SK-N-SH treated with all-trans-retinoic acid at 6 μM for 48 hours (cell line): ENCODE results near the gene TRNP1.
A peak's percentile ranks its signal among the peaks of the same experiment; 100 is the strongest.

Source experiments
- ATAC-seq: fragments of 200-7000 bp; cut with Tn5 transposase; 3 replicates; pipeline ENCODE4 v1.9.1; 2020; ENCODE audit warnings: mild to moderate bottlenecking, moderate library complexity
- ARNTL ChIP-seq: fragments of 450-650 bp; formaldehyde crosslinking; IDR thresholded peaks from 2 replicates; pipeline ENCODE4 v1.5.0; 2020; ENCODE audit warnings: low read depth, mild to moderate bottlenecking, moderate library complexity, borderline replicate concordance
- BACH2 ChIP-seq: fragments of 250-450 bp; sonication (Bioruptor Pico); IDR thresholded peaks from 2 replicates; pipeline ENCODE4 v1.9.0; 2021; ENCODE audit warnings: mild to moderate bottlenecking, borderline replicate concordance
- CREB5 ChIP-seq: fragments of 250-450 bp; sonication (Bioruptor Pico); IDR thresholded peaks from 2 replicates; pipeline ENCODE4 v1.5.1; 2020; ENCODE audit warnings: low read depth, mild to moderate bottlenecking, moderate library complexity
- CSDC2 ChIP-seq: fragments of 250-450 bp; sonication (Bioruptor Pico); IDR thresholded peaks from 2 replicates; pipeline ENCODE4 v1.5.0; 2020; ENCODE audit warnings: mild to moderate bottlenecking, moderate library complexity
- CSRNP3 ChIP-seq: fragments of 250-450 bp; sonication (Bioruptor Pico); IDR thresholded peaks from 2 replicates; pipeline ENCODE4 v1.5.1; 2021; ENCODE audit warnings: mild to moderate bottlenecking, moderate library complexity
- ESRRG ChIP-seq: fragments of 250-450 bp; sonication (Bioruptor Pico); IDR thresholded peaks from 2 replicates; pipeline ENCODE4 v1.6.1; 2021; ENCODE audit warnings: mild to moderate bottlenecking
- GLIS3 ChIP-seq: fragments of 250-450 bp; sonication (Bioruptor Pico); IDR thresholded peaks from 2 replicates; pipeline ENCODE4 v1.5.0; 2020; ENCODE audit warnings: mild to moderate bottlenecking, moderate library complexity
- OSR1 ChIP-seq: fragments of 250-450 bp; sonication (Bioruptor Pico); IDR thresholded peaks from 2 replicates; pipeline ENCODE4 v1.8.0; 2022; ENCODE audit warnings: moderate library complexity, mild to moderate bottlenecking, inconsistent platforms
- PATZ1 ChIP-seq: fragments of 250-450 bp; sonication (Bioruptor Pico); IDR thresholded peaks from 2 replicates; pipeline ENCODE4 v1.8.0; 2020; ENCODE audit warnings: mild to moderate bottlenecking, moderate library complexity, borderline replicate concordance
- POU6F1 ChIP-seq: fragments of 250-450 bp; sonication (Bioruptor Pico); IDR thresholded peaks from 2 replicates; pipeline ENCODE4 v1.8.0; 2021; ENCODE audit warnings: low read depth, mild to moderate bottlenecking, moderate library complexity, borderline replicate concordance
- PPARA ChIP-seq: fragments of 250-450 bp; sonication (Bioruptor Pico); IDR thresholded peaks from 2 replicates; pipeline ENCODE4 v1.5.0; 2020; ENCODE audit warnings: mild to moderate bottlenecking, borderline replicate concordance
- TCF4 ChIP-seq: fragments of 250-450 bp; sonication (Bioruptor Pico); IDR thresholded peaks from 2 replicates; pipeline ENCODE4 v1.8.0; 2021; ENCODE audit warnings: mild to moderate bottlenecking, moderate library complexity, borderline replicate concordance
- TOX ChIP-seq: fragments of 250-450 bp; sonication (Bioruptor Pico); IDR thresholded peaks from 2 replicates; pipeline ENCODE4 v1.8.0; 2021; ENCODE audit warnings: mild to moderate bottlenecking, moderate library complexity, borderline replicate concordance
- TSHZ2 ChIP-seq: fragments of 250-450 bp; sonication (Bioruptor Pico); IDR thresholded peaks from 2 replicates; pipeline ENCODE4 v1.5.0; 2020; ENCODE audit warnings: mild to moderate bottlenecking, moderate library complexity
- ZC3H10 ChIP-seq: fragments of 250-450 bp; sonication (Bioruptor Pico); IDR thresholded peaks from 2 replicates; pipeline ENCODE4 v1.5.1; 2021; ENCODE audit warnings: mild to moderate bottlenecking, moderate library complexity
- ZFP3 ChIP-seq: fragments of 250-450 bp; sonication (Bioruptor Pico); IDR thresholded peaks from 2 replicates; pipeline ENCODE4 v1.5.0; 2020; ENCODE audit warnings: mild to moderate bottlenecking, moderate library complexity
- ZFP30 ChIP-seq: fragments of 450-650 bp; formaldehyde crosslinking; IDR thresholded peaks from 2 replicates; pipeline ENCODE4 v1.5.0; 2022; ENCODE audit warnings: mild to moderate bottlenecking, moderate library complexity
- ZNF565 ChIP-seq: fragments of 450-650 bp; formaldehyde crosslinking; conservative IDR thresholded peaks from 2 replicates; pipeline ENCODE4 v1.5.0; 2020; ENCODE audit warnings: low read depth, mild to moderate bottlenecking, moderate library complexity
- ZNF70 ChIP-seq: fragments of 450-650 bp; formaldehyde crosslinking; IDR thresholded peaks from 2 replicates; pipeline ENCODE4 v1.5.0; 2020; ENCODE audit warnings: mild to moderate bottlenecking, moderate library complexity
- ZNF8 ChIP-seq: fragments of 450-650 bp; formaldehyde crosslinking; IDR thresholded peaks from 2 replicates; pipeline ENCODE4 v1.5.0; 2020; ENCODE audit warnings: mild to moderate bottlenecking, moderate library complexity

Gene TRNP1

GRCh38 chr1:26960625-26960966 is 32.9 kb upstream of the TRNP1 start (continued):
- TF ChIP-seq PATZ1 (CRISPR knock-in tag) (no peak), ZFP3 (CRISPR knock-in tag) (no peak), ARNTL (CRISPR knock-in tag) (no peak), ZNF70 (CRISPR knock-in tag) (no peak), TSHZ2 (CRISPR knock-in tag) (no peak)

GRCh38 chr1:26961826-26962225 is 31.7 kb upstream of the TRNP1 start:
- no peak for TF ChIP-seq PPARA (CRISPR knock-in tag)
- TF ChIP-seq BACH2 = no peak
- ATAC-seq = peak; percentile 58

- ATAC-seq = no peak
- no peak for TF ChIP-seq OSR1
- TF ChIP-seq BACH2 = no peak
- no peak for TF ChIP-seq ZNF565 (CRISPR knock-in tag)
- TF ChIP-seq CREB5 (CRISPR knock-in tag) = no peak
- no peak for TF ChIP-seq TCF4
- no peak for TF ChIP-seq ZC3H10 (CRISPR knock-in tag)
- TF ChIP-seq TOX = no peak
- TF ChIP-seq ZNF8 (CRISPR knock-in tag) = no peak
- TF ChIP-seq ZFP30 (CRISPR knock-in tag) = no peak
- TF ChIP-seq ARNTL (CRISPR knock-in tag) = no peak
- no peak for TF ChIP-seq PPARA (CRISPR knock-in tag)
- no peak for TF ChIP-seq ZFP3 (CRISPR knock-in tag)
These were observed 28.3 kb upstream of the TRNP1 start for GRCh38 chr1:26965213-26965612.

- no peak for ATAC-seq
- TF ChIP-seq POU6F1 (CRISPR knock-in tag) (no peak), ESRRG (CRISPR knock-in tag) (no peak)
These were observed 27.9 kb upstream of the TRNP1 start for GRCh38 chr1:26965628-26966027.

- ATAC-seq = no peak
- TF ChIP-seq GLIS3 (CRISPR knock-in tag) = no peak
- TF ChIP-seq PPARA (CRISPR knock-in tag) = no peak
- no peak for TF ChIP-seq CSRNP3 (CRISPR knock-in tag)
- TF ChIP-seq ZC3H10 (CRISPR knock-in tag) = no peak
- no peak for TF ChIP-seq ZNF70 (CRISPR knock-in tag)
- no peak for TF ChIP-seq ESRRG (CRISPR knock-in tag)
- TF ChIP-seq OSR1 = no peak
- TF ChIP-seq ZFP3 (CRISPR knock-in tag) = no peak
- no peak for TF ChIP-seq TCF4
- TF ChIP-seq TOX = no peak
- no peak for TF ChIP-seq ZNF565 (CRISPR knock-in tag)
- no peak for TF ChIP-seq TSHZ2 (CRISPR knock-in tag)
- no peak for TF ChIP-seq PATZ1 (CRISPR knock-in tag)
- TF ChIP-seq CSDC2 (CRISPR knock-in tag) = no peak
- no peak for TF ChIP-seq BACH2
These were observed 22.7 kb upstream of the TRNP1 start for GRCh38 chr1:26970810-26971209.
